SK-N-SH treated with all-trans-retinoic acid at 6 μM for 48 hours (cell line): ENCODE results near the gene MCRS1.

ENCODE experiments used
- ESRRG ChIP-seq: fragments of 250-450 bp; sonication (Bioruptor Pico); IDR thresholded peaks from 2 replicates; pipeline ENCODE4 v1.6.1; 2021; ENCODE audit warnings: mild to moderate bottlenecking
- OSR1 ChIP-seq: fragments of 250-450 bp; sonication (Bioruptor Pico); IDR thresholded peaks from 2 replicates; pipeline ENCODE4 v1.8.0; 2022; ENCODE audit warnings: moderate library complexity, mild to moderate bottlenecking, inconsistent platforms
- TOX ChIP-seq: fragments of 250-450 bp; sonication (Bioruptor Pico); IDR thresholded peaks from 2 replicates; pipeline ENCODE4 v1.8.0; 2021; ENCODE audit warnings: mild to moderate bottlenecking, moderate library complexity, borderline replicate concordance
- ZFP30 ChIP-seq: fragments of 450-650 bp; formaldehyde crosslinking; IDR thresholded peaks from 2 replicates; pipeline ENCODE4 v1.5.0; 2022; ENCODE audit warnings: mild to moderate bottlenecking, moderate library complexity
- TF ChIP-seq, protein P1 (sequence below): fragments of 250-450 bp; sonication (Bioruptor Pico); IDR thresholded peaks from 2 replicates; pipeline ENCODE4 v1.8.0; 2020; ENCODE audit warnings: mild to moderate bottlenecking, moderate library complexity, borderline replicate concordance

DNA sequence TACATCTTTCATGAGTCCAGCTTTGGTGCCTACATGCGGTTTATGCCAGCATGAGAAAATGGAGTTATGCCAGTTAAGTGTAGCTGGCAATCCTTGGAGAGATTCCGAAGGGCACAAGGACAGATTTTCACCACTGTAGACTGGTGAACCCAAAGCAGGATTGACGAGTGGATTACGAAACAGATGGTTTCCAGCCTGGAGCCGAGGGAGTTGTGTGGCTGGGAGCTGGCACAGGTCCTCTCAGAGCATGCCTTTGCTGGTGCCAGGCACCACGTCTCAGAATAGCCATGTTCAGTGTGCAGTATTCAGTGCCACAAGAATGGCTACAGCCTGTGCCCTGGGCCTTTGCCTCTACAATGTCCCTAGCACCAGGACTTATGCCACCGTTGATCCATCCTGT, 15.9 kb downstream of the MCRS1 start:
- TF ChIP-seq, protein P1, sequence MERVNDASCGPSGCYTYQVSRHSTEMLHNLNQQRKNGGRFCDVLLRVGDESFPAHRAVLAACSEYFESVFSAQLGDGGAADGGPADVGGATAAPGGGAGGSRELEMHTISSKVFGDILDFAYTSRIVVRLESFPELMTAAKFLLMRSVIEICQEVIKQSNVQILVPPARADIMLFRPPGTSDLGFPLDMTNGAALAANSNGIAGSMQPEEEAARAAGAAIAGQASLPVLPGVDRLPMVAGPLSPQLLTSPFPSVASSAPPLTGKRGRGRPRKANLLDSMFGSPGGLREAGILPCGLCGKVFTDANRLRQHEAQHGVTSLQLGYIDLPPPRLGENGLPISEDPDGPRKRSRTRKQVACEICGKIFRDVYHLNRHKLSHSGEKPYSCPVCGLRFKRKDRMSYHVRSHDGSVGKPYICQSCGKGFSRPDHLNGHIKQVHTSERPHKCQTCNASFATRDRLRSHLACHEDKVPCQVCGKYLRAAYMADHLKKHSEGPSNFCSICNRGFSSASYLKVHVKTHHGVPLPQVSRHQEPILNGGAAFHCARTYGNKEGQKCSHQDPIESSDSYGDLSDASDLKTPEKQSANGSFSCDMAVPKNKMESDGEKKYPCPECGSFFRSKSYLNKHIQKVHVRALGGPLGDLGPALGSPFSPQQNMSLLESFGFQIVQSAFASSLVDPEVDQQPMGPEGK (CRISPR knock-in tag): no peak
- TF ChIP-seq ESRRG (CRISPR knock-in tag): no peak
- TF ChIP-seq TOX (CRISPR knock-in tag): no peak
- TF ChIP-seq ZFP30 (CRISPR knock-in tag): no peak
- TF ChIP-seq OSR1: no peak
